ENCODE data around the gene SNAP29.
A peak's percentile ranks its signal among the peaks of the same experiment; 100 is the strongest.

DNA sequence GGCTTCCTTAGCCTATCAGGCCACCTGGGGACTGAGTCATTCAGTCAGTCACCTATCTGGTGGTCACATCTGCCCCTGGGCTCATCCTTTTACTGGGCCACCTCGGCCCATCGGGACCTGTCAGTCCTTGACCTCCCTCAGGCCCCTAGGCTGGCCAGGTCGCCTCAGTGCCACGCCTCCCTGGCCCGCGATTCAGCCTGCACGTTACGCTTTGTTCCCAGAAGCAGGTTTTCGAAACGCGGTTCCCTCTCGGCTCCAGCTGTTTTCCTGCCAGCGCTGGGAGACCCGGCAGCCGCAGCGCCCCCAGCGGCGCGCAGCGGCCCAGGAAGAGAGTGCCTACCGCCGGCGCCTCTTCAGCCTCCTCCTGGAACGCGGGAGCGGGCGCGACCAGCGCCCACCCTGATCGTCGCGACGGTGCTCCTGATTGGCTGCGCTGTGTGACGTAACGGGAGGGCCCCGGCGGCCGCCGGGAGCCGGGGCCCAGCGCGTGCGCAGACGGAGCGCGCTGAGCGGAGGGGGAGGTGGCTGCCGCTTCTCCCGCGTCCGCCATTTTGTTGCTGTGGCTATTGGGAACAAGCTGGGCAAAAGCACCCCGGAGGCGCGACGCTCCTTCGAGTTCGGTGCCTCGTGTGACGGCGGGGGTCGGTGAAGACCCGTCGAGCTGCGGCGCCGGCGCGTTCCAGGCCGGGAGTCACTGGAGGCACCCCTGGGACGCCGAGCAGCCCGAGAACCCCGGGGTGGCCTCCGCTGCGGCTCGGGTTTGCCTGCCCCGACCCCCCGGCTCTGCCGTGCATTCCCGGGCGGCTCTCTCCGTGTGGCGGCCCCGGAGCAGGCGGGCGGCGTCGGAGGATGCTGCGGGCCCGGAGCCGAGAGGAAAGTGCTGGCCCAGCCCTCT lies 58.4 kb downstream of the SNAP29 start, which contains the start of gene CRKL:
- peak; percentile 83 for TF ChIP-seq POLR2A (IDR thresholded peaks at IDR 0.05)
- TF ChIP-seq, protein P1, sequence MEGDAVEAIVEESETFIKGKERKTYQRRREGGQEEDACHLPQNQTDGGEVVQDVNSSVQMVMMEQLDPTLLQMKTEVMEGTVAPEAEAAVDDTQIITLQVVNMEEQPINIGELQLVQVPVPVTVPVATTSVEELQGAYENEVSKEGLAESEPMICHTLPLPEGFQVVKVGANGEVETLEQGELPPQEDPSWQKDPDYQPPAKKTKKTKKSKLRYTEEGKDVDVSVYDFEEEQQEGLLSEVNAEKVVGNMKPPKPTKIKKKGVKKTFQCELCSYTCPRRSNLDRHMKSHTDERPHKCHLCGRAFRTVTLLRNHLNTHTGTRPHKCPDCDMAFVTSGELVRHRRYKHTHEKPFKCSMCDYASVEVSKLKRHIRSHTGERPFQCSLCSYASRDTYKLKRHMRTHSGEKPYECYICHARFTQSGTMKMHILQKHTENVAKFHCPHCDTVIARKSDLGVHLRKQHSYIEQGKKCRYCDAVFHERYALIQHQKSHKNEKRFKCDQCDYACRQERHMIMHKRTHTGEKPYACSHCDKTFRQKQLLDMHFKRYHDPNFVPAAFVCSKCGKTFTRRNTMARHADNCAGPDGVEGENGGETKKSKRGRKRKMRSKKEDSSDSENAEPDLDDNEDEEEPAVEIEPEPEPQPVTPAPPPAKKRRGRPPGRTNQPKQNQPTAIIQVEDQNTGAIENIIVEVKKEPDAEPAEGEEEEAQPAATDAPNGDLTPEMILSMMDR (IDR thresholded peaks at IDR 0.05), result peak; percentile 88 to 94 (median 89)

Measured in testis (tissue), 2 donors.